Right lobe of liver (tissue), 4 donors: ENCODE results near the gene PDE4B.

Experiments used
- CTCF ChIP-seq, 4 donors: fragments of 200-600 bp in 3 of 4; fragments of 450-650 bp in 1 of 4; IDR thresholded peaks; one replicate each; pipeline versions ENCODE4 v1.5.1 to v1.8.0; 2016 to 2022; ENCODE audit warnings: antibody characterized with exemption in 4 of 4, mild to moderate bottlenecking in 2 of 4
- POLR2A ChIP-seq: fragments of 450-650 bp; IDR thresholded peaks from one replicate; pipeline ENCODE4 v1.6.1; 2017; ENCODE audit warnings: antibody characterized with exemption, mild to moderate bottlenecking
- donor health status: DM: no; HTN: no; CAD: no.
- donor health status: DM: no; HTN: no; CAD: no.
- donor health status: DM: no; HTN: yes; CAD: no.

- TF ChIP-seq CTCF (IDR thresholded peaks at IDR 0.05) (no peak), POLR2A (no peak)
These were observed 190.8 kb downstream of the PDE4B start for GRCh38 chr1:65983500-65983899.
